Transverse colon (tissue), 4 donors: ENCODE data around the gene LPCAT3. TPM values are rescaled to one million over a fixed set of nuclear protein-coding genes. Genes with fewer than 3 reads are reported as not detected.
"Not testable (repeated sequence)": the region's sequence is repeated elsewhere in the genome, so short reads cannot be mapped to it uniquely, and the experiment has no call there.

Experiments
- DNase-seq: peaks from one replicate; pipeline ENCODE4 v3.0.0-alpha.2; 2019
- H3K27ac ChIP-seq, 4 donors: fragments of 200-600 bp; sonication (generic); 2 replicates each; pipeline ENCODE4 v1.5.1; 2016 to 2018; ENCODE audit warnings: inconsistent platforms in 4 of 4
- H3K27me3 ChIP-seq: fragments of 200-600 bp; sonication (generic); 2 replicates; pipeline ENCODE4 v1.5.1; 2017; ENCODE audit warnings: inconsistent platforms
- H3K36me3 ChIP-seq, 4 donors: fragments of 200-600 bp; sonication (generic); 2 replicates each; pipeline ENCODE4 v1.5.1; 2017 to 2019; ENCODE audit warnings: inconsistent platforms in 4 of 4
- H3K4me1 ChIP-seq, 4 donors: fragments of 200-600 bp; sonication (generic); 2 replicates each; pipeline ENCODE4 v1.5.1; 2017 to 2020; ENCODE audit warnings: inconsistent platforms in 4 of 4
- H3K4me3 ChIP-seq, 4 donors: fragments of 200-600 bp; sonication (generic); 1 replicate in 1 of 4; 2 replicates in 3 of 4; pipeline versions ENCODE4 v1.5.1 to v1.6.1; 2017 to 2019; ENCODE audit warnings: inconsistent platforms in 4 of 4
- H3K9me3 ChIP-seq, 2 donors: fragments of 200-600 bp; sonication (generic); 2 replicates each; pipeline ENCODE4 v1.5.1; 2017 to 2019; ENCODE audit warnings: inconsistent platforms in 2 of 2
- CTCF ChIP-seq, 5 experiments: fragments of 200-600 bp in 3 of 5; fragments of 450-650 bp in 2 of 5; sonication (generic) in 3 of 5; IDR thresholded peaks; 1 replicate in 2 of 5; 2 replicates in 3 of 5; pipeline ENCODE4 v1.5.1; 2016 to 2017; ENCODE audit warnings: antibody characterized with exemption in 5 of 5, inconsistent platforms in 3 of 5, mild to moderate bottlenecking in 2 of 5, moderate library complexity in 1 of 5
- EP300 ChIP-seq: sonication (generic); formaldehyde crosslinking; IDR thresholded peaks from one replicate; pipeline ENCODE4 v1.6.1; 2017; ENCODE audit warnings: antibody characterized with exemption, low read depth
- POLR2A ChIP-seq: fragments of 450-650 bp; IDR thresholded peaks from one replicate; pipeline ENCODE4 v1.6.1; 2016; ENCODE audit warnings: antibody characterized with exemption, mild to moderate bottlenecking, moderate library complexity
- POLR2AphosphoS5 ChIP-seq, 3 donors: sonication (generic); formaldehyde crosslinking; IDR thresholded peaks; one replicate each; pipeline ENCODE4 v1.6.1; 2016; ENCODE audit warnings: antibody characterized with exemption in 3 of 3
- WGBS, 2 donors: methylation state at CpG; one replicate each; pipeline ENCODE4 v1.1.5; 2018; ENCODE audit warnings: low coverage in 1 of 2; 5-methylcytosine and 5-hydroxymethylcytosine counted together
- in situ Hi-C, 4 donors: fragments of 200-750 bp; cut with MboI; loops; one replicate each; pipeline versions ENCODE4 v1.15.0 to v1.15.1; 2017; ENCODE audit warnings: low sequenced_read_pairs in 3 of 4, low pct_ligation_motif_present in 1 of 4, low pct_unique_long_range_greater_than_20kb in 1 of 4
- intact Hi-C: fragments of 100-400 bp; cut with DNase I; formaldehyde crosslinking; loops from one replicate; pipeline ENCODE4 v1.15.1; 2023; ENCODE audit warnings: low total_unique reads
- total RNA-seq, 4 donors: library from RNA; depleted of rRNA; stranded (reverse); fragments of >200 nt; gene quantifications; one replicate each; pipeline ENCODE4 v1.1.0, GENCODE V29; 2016

LPCAT3 gene
- total RNA-seq, 4 donors from 2014 or later = 56.1 to 271 (median 111) TPM

GRCh38 chr12:7045913-7046312, 27.6 kb upstream of the LPCAT3 start:
- Histone ChIP-seq H3K27me3 (no peaks in the 10 kb centered on the region), H3K4me1 (peaks cover 0 to 5% (median 2%) of the 10 kb centered on the region in 4 donors), H3K36me3 (no peaks in the 10 kb centered on the region), H3K9me3 (no peaks in the 10 kb centered on the region), H3K4me3 (no peak overlapping the region), H3K27ac (no peak overlapping the region)
- no peak for TF ChIP-seq CTCF (IDR thresholded peaks at IDR 0.05)
- no peak for TF ChIP-seq POLR2A
- TF ChIP-seq POLR2AphosphoS5 (IDR thresholded peaks at IDR 0.05) = no peak
- TF ChIP-seq EP300 = no peak
- in situ Hi-C loops = no loop called here
- intact Hi-C loops = no loop called here
- no peak for DNase-seq
- WGBS, 2 donors = 78 to 83% methylated on average over 5 to 9 of the region's 9 CpGs

GRCh38 chr12:7042842-7043241, 24.6 kb upstream of the LPCAT3 start:
- Histone ChIP-seq H3K27ac (no peak overlapping the region), H3K4me1 (peaks cover 0 to 5% (median 2%) of the 10 kb centered on the region in 4 donors), H3K36me3 (no peaks in the 10 kb centered on the region), H3K4me3 (no peak overlapping the region), H3K27me3 (no peaks in the 10 kb centered on the region), H3K9me3 (no peaks in the 10 kb centered on the region)
- TF ChIP-seq POLR2AphosphoS5 (IDR thresholded peaks at IDR 0.05) = no peak
- peak; percentile 43 to 70 (median 49) for TF ChIP-seq CTCF (IDR thresholded peaks at IDR 0.05)
- no peak for DNase-seq
- 22 to 35% methylated on average over 6 of the region's 6 CpGs for WGBS, 2 donors
- intact Hi-C loops (no loop called here), in situ Hi-C loops (no loop called here)

GRCh38 chr12:7039403-7039802, 21.1 kb upstream of the LPCAT3 start:
- DNase-seq = no peak
- Histone ChIP-seq H3K9me3 (no peaks in the 10 kb centered on the region), H3K4me1 (peaks cover 0 to 5% (median 2%) of the 10 kb centered on the region in 4 donors), H3K36me3 (no peaks in the 10 kb centered on the region), H3K27ac (no peak overlapping the region), H3K27me3 (no peaks in the 10 kb centered on the region), H3K4me3 (no peak overlapping the region)
- intact Hi-C loops = no loop called here
- TF ChIP-seq EP300 (no peak), CTCF (IDR thresholded peaks at IDR 0.05) (no peak), POLR2A (no peak), POLR2AphosphoS5 (IDR thresholded peaks at IDR 0.05) (no peak)
- 83 to 100% methylated on average over 1 to 10 of the region's 10 CpGs for WGBS, 2 donors
- in situ Hi-C loops = no loop called here

- in situ Hi-C loops = no loop called here
- intact Hi-C loops = no loop called here
- DNase-seq = no peak
- H3K27me3 ChIP-seq = no peaks in the 10 kb centered on the region
- TF ChIP-seq POLR2AphosphoS5 (IDR thresholded peaks at IDR 0.05) (no peak), POLR2A (no peak), CTCF (IDR thresholded peaks at IDR 0.05) (no peak), EP300 (no peak)
- 93 to 97% methylated on average over 6 to 22 of the region's 22 CpGs for WGBS, 2 donors
- no peaks in the 10 kb centered on the region for H3K9me3 ChIP-seq
- no peaks in the 10 kb centered on the region for H3K36me3 ChIP-seq
- no peak overlapping the region for H3K4me3 ChIP-seq
- H3K27ac ChIP-seq = no peak overlapping the region
- peaks cover 0 to 5% (median 2%) of the 10 kb centered on the region in 4 donors for H3K4me1 ChIP-seq
Measured at GRCh38 chr12:7038591-7038990, 20.3 kb upstream of the LPCAT3 start.

- WGBS, 2 donors = 97% methylated on average over 32 of the region's 32 CpGs; no CpG with 5 or more reads in 1 of the 2 donors
- DNase-seq, H3K36me3 ChIP-seq, H3K27ac ChIP-seq, H3K4me3 ChIP-seq, H3K9me3 ChIP-seq, intact Hi-C loops, H3K4me1 ChIP-seq, H3K27me3 ChIP-seq, in situ Hi-C loops: not testable (repeated sequence)
Measured at GRCh38 chr12:7037411-7037810, 19.1 kb upstream of the LPCAT3 start.
